K562 (cell line): ENCODE measurements around the gene ELL3. TPM values are rescaled to one million over a fixed set of nuclear protein-coding genes. Genes with fewer than 3 reads are reported as not detected.

Experiments used
- BMI1 ChIP-seq: fragments of 150-350 bp; IDR thresholded peaks from 2 replicates; pipeline ENCODE4 v1.6.1; 2014; ENCODE audit warnings: low read length
- ETV1 ChIP-seq: fragments of 450-650 bp; conservative IDR thresholded peaks from 2 replicates; pipeline ENCODE4 v1.6.1; 2016; ENCODE audit warnings: missing genetic modification characterization, control low read depth, low read depth, missing compliant biosample characterization
- GATA2 ChIP-seq: sonication (generic); formaldehyde crosslinking; IDR thresholded peaks from 2 replicates; pipeline ENCODE4 v1.4.0; 2020; ENCODE audit warnings: mild to moderate bottlenecking, missing genetic modification reagents
- HCFC1 ChIP-seq: IDR thresholded peaks from 2 replicates; pipeline ENCODE4 v1.6.1; 2012; ENCODE audit warnings: low read depth, low read length, improper control_type of control experiment
- ILF3 ChIP-seq: fragments of 450-650 bp; IDR thresholded peaks from 2 replicates; pipeline ENCODE4 v1.6.1; 2018; ENCODE audit warnings: antibody characterized with exemption, mild to moderate bottlenecking, moderate library complexity, borderline replicate concordance
- KAT8 ChIP-seq: fragments of 450-650 bp; IDR thresholded peaks from 2 replicates; pipeline ENCODE4 v1.6.1; 2016; ENCODE audit warnings: low read depth, mild to moderate bottlenecking
- NFE2L1 ChIP-seq: fragments of 450-650 bp; IDR thresholded peaks from 2 replicates; pipeline ENCODE4 v1.6.1; 2016; ENCODE audit warnings: missing genetic modification characterization, low read depth, mild to moderate bottlenecking, missing compliant biosample characterization, moderate library complexity, borderline replicate concordance
- TBL1XR1 ChIP-seq, 2 experiments: IDR thresholded peaks; 2 replicates each; pipeline ENCODE4 v1.6.1; 2012; ENCODE audit warnings: improper control_type of control experiment in 2 of 2, low read length in 2 of 2, mild to moderate bottlenecking in 1 of 2
- ZNF561 ChIP-seq: fragments of 450-650 bp; formaldehyde crosslinking; conservative IDR thresholded peaks from 2 replicates; pipeline ENCODE4 v1.4.0; 2020; ENCODE audit warnings: mild to moderate bottlenecking, moderate library complexity
- polyA plus RNA-seq, 8 experiments: library from polyadenylated mRNA; depleted of rRNA in 4 of 8; stranded (reverse) in 5 of 8; unstranded in 3 of 8; fragments of >200 nt; fragmentation: Nextera tagmentation in 2 of 8; fragmentation: Illumina TruSeq in 1 of 8; extraction: Ambion mirVana in 2 of 8; extraction: Trizol in 1 of 8; gene quantifications; 2 replicates each; pipeline versions ENCODE4 v1.2.1 to v1.2.3, GENCODE V29; 2011 to 2014; ENCODE audit warnings: inconsistent platforms in 1 of 8, missing spikeins in 1 of 8
- total RNA-seq, 7 experiments: library from RNA; depleted of rRNA in 6 of 7; stranded (reverse); fragments of >200 nt in 6 of 7; fragmentation: Illumina TruSeq in 2 of 7; extraction: Trizol in 2 of 7; gene quantifications; 2 replicates each; pipeline versions ENCODE4 v1.2.1 to v1.2.3, GENCODE V29; 2011 to 2021; ENCODE audit warnings: low replicate concordance in 1 of 7
- TF ChIP-seq, protein P1 (sequence below): fragments of 250-450 bp; sonication (Bioruptor Pico); IDR thresholded peaks from 2 replicates; pipeline ENCODE4 v1.8.0; 2022; ENCODE audit warnings: inconsistent platforms, mild to moderate bottlenecking, moderate library complexity, borderline replicate concordance
- TF ChIP-seq, protein P2 (sequence below): sonication (generic); formaldehyde crosslinking; IDR thresholded peaks from 2 replicates; pipeline ENCODE4 v1.4.0; 2020; ENCODE audit warnings: mild to moderate bottlenecking, missing genetic modification reagents
- TF ChIP-seq, protein P3 (sequence below): sonication (generic); IDR thresholded peaks from 2 replicates; pipeline ENCODE4 v1.6.1; 2016
- TF ChIP-seq, protein P4 (sequence below): fragments of 450-650 bp; IDR thresholded peaks from 2 replicates; pipeline ENCODE4 v1.6.1; 2016; ENCODE audit warnings: low read depth

The ELL3 gene
- total and polyA plus RNA-seq, 9 of the 15 experiments (the other 6 are each of a cell fraction or from before 2014, with no cell fraction given), result 0.80 to 5.2 (median 2.6) TPM

DNA sequence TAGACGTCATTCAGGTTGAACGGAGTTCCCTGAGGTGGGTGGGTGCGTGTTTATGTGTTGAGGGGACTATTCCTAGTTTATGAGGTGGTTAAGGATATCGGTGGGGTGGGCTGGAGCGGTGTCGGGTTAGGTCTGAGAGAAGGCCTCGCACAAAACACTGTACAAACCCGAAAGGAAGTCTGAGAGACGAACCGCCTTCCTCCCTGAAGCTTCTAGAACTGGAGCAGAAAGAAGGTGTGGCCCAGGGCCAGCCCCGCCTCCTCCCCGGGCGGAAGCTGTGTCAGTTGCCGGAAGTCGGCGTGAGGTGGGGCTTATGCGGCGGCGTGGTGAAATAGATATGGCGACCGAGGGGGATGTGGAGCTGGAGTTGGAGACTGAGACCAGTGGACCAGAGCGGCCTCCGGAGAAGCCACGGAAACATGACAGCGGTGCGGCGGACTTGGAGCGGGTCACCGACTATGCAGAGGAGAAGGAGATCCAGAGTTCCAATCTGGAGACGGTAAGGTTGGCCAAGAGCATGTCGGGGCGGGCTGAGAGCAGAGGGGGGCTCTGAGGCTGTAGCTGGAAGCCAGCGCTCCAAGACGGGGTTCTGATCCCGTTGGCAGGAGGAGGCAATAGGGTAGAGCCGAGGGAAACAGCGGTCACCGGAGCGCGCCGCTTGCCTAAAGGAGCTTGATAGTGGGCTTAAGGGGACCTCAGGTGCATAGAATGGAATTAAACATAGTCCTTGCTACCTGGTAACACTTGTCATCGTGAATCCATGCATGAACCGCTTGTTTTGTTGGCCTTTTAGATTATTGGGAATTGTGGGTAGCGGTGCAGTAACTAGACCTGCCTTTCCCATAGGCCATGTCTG is 23.7 kb upstream of the ELL3 start, which contains the start of gene HYPK (continued):
- TF ChIP-seq, protein P1, sequence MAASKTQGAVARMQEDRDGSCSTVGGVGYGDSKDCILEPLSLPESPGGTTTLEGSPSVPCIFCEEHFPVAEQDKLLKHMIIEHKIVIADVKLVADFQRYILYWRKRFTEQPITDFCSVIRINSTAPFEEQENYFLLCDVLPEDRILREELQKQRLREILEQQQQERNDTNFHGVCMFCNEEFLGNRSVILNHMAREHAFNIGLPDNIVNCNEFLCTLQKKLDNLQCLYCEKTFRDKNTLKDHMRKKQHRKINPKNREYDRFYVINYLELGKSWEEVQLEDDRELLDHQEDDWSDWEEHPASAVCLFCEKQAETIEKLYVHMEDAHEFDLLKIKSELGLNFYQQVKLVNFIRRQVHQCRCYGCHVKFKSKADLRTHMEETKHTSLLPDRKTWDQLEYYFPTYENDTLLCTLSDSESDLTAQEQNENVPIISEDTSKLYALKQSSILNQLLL (CRISPR knock-in tag), result no peak
- TF ChIP-seq, protein P2, sequence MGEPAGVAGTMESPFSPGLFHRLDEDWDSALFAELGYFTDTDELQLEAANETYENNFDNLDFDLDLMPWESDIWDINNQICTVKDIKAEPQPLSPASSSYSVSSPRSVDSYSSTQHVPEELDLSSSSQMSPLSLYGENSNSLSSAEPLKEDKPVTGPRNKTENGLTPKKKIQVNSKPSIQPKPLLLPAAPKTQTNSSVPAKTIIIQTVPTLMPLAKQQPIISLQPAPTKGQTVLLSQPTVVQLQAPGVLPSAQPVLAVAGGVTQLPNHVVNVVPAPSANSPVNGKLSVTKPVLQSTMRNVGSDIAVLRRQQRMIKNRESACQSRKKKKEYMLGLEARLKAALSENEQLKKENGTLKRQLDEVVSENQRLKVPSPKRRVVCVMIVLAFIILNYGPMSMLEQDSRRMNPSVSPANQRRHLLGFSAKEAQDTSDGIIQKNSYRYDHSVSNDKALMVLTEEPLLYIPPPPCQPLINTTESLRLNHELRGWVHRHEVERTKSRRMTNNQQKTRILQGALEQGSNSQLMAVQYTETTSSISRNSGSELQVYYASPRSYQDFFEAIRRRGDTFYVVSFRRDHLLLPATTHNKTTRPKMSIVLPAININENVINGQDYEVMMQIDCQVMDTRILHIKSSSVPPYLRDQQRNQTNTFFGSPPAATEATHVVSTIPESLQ (CRISPR knock-in tag), result no peak
- TF ChIP-seq TBL1XR1 (IDR thresholded peaks at IDR 0.05; ENCODE audit: low read length in 2 of 2) (no peak), ETV1 (tag) (peak; percentile 57), HCFC1 (peak; percentile 65), ZNF561 (CRISPR knock-in tag) (no peak), NFE2L1 (tag) (no peak), GATA2 (CRISPR knock-in tag) (no peak), KAT8 (no peak), BMI1 (no peak), ILF3 (peak; percentile 57; the same call in 1 of the 2 replicates)
- TF ChIP-seq, protein P3, sequence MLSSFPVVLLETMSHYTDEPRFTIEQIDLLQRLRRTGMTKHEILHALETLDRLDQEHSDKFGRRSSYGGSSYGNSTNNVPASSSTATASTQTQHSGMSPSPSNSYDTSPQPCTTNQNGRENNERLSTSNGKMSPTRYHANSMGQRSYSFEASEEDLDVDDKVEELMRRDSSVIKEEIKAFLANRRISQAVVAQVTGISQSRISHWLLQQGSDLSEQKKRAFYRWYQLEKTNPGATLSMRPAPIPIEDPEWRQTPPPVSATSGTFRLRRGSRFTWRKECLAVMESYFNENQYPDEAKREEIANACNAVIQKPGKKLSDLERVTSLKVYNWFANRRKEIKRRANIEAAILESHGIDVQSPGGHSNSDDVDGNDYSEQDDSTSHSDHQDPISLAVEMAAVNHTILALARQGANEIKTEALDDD, result 0 out of 2 replicates have a peak, but pooled peaks have one; percentile 20
- TF ChIP-seq, protein P4, sequence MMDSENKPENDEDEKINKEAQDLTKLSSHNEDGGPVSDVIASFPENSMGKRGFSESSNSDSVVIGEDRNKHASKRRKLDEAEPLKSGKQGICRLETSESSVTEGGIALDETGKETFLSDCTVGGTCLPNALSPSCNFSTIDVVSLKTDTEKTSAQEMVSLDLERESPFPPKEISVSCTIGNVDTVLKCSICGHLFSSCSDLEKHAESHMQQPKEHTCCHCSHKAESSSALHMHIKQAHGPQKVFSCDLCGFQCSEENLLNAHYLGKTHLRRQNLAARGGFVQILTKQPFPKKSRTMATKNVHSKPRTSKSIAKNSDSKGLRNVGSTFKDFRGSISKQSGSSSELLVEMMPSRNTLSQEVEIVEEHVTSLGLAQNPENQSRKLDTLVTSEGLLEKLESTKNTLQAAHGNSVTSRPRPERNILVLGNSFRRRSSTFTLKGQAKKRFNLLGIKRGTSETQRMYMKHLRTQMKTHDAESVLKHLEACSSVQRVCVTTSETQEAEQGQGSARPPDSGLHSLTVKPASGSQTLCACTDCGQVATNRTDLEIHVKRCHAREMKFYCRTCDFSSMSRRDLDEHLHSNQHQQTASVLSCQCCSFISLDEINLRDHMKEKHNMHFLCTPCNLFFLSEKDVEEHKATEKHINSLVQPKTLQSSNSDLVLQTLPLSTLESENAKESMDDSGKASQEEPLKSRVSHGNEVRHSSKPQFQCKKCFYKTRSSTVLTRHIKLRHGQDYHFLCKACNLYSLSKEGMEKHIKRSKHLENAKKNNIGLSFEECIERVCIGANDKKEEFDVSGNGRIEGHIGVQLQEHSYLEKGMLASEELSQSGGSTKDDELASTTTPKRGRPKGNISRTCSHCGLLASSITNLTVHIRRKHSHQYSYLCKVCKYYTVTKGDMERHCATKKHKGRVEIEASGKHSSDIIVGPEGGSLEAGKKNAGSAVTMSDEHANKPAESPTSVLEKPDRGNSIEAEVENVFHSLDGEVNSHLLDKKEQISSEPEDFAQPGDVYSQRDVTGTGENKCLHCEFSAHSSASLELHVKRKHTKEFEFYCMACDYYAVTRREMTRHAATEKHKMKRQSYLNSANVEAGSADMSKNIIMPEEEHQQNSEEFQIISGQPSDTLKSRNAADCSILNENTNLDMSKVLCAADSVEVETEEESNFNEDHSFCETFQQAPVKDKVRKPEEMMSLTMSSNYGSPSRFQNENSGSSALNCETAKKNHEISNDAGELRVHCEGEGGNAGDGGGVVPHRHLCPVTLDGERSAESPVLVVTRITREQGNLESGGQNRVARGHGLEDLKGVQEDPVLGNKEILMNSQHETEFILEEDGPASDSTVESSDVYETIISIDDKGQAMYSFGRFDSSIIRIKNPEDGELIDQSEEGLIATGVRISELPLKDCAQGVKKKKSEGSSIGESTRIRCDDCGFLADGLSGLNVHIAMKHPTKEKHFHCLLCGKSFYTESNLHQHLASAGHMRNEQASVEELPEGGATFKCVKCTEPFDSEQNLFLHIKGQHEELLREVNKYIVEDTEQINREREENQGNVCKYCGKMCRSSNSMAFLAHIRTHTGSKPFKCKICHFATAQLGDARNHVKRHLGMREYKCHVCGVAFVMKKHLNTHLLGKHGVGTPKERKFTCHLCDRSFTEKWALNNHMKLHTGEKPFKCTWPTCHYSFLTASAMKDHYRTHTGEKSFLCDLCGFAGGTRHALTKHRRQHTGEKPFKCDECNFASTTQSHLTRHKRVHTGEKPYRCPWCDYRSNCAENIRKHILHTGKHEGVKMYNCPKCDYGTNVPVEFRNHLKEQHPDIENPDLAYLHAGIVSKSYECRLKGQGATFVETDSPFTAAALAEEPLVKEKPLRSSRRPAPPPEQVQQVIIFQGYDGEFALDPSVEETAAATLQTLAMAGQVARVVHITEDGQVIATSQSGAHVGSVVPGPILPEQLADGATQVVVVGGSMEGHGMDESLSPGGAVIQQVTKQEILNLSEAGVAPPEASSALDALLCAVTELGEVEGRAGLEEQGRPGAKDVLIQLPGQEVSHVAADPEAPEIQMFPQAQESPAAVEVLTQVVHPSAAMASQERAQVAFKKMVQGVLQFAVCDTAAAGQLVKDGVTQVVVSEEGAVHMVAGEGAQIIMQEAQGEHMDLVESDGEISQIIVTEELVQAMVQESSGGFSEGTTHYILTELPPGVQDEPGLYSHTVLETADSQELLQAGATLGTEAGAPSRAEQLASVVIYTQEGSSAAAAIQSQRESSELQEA, result no peak
